Astrocyte (in vitro differentiated cells and primary cell): ENCODE results near the gene CD28.

Experiments used
- CTCF ChIP-seq: IDR thresholded peaks from 2 replicates; pipeline ENCODE4 v1.5.1; 2011; ENCODE audit warnings: low read depth, mild to moderate bottlenecking, inconsistent platforms, low read length, moderate library complexity; ENCODE audit not compliant: insufficient read depth
- EZH2 ChIP-seq: IDR thresholded peaks from 2 replicates; pipeline ENCODE4 v1.6.1; 2012; ENCODE audit warnings: mild to moderate bottlenecking, low read length, inconsistent platforms; ENCODE audit not compliant: insufficient read depth

GRCh38 chr2:203690441-203691047 lies 15.9 kb upstream of the CD28 start:
- TF ChIP-seq CTCF (no peak), EZH2 (no peak)
